HG03039 (cell line): Measurements from ENCODE around the gene USH2A.

Experiments
- ATAC-seq: cut with Tn5 transposase; IDR thresholded peaks from one replicate; pipeline ENCODE4 v1.9.1; 2021; ENCODE audit warnings: mild to moderate bottlenecking, moderate library complexity; ENCODE audit not compliant: unreplicated experiment

USH2A gene

DNA sequence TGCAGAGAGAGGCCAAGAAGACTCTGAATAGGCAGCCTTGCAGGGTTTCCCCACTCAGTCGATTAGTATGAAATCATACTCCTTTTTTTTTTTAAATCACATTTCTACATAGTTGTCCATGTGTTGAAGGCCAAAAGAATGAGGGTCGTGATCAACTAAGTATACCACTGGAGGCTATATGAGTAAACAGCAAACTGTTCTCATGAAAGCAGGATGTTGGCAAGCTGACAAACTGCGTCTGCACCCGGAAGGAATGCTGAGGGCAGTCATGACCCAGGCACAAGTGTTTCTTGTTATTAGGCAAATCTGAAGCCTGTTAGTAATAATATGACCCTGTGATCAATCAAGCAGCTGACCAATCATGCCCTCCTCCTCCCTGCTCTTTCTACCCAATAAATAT lies 213.2 kb downstream of the USH2A start:
- no peak for ATAC-seq

DNA sequence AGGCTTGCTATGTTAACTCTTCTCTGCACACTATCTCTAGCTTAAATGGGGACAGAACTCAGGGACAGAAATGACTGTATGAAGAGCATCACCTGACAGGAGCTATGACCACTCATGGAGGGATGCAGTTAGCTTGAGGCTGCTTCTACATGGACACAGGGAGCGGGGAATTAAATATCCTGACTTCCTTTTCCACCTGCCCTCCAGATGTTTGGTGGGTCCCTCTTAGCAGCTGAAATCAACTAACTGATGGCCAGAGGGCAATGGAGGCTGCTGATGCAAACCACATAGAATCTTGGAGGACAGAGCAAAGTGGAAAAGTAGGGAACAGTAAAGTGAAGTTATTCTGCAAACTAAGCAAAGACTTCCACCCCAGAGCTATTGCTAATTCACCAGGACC lies 214.1 kb downstream of the USH2A start:
- ATAC-seq = no peak

DNA sequence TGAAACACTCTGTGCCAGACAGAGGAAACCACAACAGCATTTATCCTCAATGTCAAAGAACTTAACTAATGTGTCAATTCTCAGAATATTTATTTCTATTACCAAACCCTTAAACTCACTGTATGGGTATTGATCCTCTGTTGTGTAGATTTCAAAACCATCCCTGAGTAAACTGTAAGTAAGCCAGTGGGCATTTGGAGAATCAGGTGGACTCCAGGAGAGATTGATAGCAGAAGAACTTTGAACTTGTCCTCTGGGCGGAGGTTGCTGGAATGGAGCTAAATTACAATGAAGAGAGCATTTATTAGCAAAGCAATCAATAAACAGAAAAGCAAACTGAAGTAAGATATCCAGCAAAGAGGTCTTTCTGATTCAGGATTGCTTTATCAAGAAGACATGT lies 216.1 kb downstream of the USH2A start:
- no peak for ATAC-seq

DNA sequence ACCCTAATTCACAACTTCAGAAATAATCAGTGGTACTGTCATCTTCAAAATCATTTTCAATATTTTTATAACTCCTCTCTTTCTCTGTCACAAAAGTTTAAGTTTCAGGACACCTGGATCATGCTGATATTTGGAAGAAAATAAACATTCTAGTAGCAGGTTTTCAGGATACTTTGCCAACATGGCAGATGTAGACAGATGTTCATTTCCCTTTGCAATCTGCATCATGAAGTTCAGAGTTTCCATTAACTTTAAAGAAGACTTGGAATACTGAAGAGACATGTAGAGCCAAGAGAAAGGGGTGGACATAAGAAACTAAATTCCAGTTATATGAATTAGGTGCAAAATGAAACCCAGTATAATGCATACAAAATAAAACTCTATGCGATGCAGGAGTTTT lies 218.1 kb downstream of the USH2A start:
- no peak for ATAC-seq

DNA sequence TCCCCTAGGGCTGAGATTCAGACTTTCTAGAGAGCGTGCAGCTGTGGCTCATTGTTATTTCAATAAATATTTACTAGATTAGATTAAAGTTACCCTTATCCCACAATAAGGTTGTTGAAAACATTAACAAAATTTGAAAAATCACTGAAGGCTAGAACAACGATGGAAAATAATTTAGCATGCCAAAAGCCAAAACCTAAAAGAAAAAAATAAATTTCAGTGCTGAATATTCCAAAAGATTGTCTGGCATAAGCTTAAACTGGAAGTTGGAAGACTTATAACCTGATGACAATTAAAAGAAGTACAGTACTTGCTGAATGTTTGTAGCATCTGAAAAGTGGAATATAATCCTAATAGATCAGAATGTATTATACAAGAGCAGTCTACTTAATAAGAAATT lies 221.3 kb downstream of the USH2A start:
- ATAC-seq = no peak

DNA sequence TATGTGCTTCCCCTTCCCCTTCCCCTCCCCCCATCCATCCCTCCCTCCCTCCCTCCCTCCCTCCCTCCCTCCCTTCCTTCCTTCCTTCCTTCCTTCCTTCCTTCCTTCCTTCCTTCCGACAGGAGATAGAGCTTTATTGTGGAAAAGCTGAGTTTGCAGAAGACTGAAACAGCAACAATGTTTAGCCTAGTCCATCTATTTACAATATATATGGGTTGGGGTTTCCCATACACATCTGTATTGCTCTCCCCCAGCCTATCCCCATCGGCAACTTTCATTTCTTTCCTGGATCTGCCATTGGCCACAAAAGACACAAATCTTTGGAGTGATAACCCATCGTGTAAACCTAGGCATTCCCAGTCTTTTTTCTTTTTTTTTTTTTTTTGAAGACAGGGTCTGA lies 222.3 kb downstream of the USH2A start:
- ATAC-seq = no peak

DNA sequence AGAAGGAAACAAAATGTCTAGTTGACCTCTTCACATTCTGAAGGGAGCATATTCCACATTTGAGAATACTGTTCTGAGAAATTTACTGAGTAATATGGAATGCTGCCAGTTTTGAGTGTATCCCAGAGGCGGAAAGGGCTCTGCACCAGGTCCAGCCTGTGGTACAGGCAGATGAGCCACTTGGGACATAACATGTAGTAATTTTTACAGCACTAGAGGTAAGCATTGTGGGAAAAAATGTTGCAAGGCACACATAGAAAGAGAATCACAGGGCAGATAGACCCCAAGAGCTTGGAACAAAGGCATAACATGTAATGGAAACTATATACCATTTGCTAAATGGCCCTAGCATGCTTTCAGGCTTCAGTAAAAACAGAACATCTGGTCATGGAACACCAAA lies 228.5 kb downstream of the USH2A start:
- ATAC-seq = no peak

DNA sequence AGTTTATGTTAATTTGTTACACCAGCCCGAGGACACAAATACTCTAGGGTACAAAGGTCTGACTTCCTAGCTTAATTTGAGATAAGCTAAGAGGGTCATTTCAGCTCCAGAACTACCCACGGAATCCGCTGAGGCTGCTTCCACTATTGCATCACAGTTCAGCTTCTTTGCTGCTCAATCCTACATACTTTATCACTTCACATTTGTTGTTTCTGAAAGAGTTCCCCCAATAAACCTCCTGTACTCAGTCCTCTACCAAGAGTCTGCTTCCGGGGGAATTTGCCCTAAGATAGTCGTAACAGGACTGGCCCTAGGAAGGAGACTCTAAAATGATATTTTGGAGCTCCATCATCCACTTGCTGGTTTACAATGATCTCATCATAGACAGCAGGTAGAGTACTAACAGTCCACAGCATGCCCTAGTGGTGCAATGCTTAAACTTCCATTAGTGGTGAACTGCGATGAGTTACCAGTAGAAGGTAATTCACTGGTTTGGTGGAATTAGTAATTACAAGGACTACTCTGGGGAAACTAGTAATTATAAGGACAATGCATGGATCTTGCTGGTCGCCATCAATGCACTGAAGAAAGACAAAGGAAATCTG lies 229.3 kb downstream of the USH2A start:
- no peak for ATAC-seq

DNA sequence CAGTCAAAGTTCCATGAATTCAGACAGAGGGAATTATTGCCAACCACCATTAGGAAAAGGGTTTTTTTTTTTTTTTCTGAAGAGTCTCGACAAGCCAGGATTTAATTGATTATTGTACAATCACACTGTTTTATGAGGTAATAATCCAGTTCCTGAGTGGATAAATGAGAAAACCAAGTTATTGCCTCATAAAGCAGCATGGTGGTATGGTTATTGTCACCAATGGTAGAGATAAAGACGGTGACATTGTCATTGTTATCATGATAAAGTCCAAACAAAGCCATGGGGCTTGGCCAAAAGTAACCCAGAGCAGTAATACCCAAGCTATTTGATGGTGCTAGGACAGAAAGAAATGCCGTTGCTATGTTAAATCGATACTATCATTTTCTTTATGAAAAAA lies 232.8 kb downstream of the USH2A start:
- no peak for ATAC-seq

DNA sequence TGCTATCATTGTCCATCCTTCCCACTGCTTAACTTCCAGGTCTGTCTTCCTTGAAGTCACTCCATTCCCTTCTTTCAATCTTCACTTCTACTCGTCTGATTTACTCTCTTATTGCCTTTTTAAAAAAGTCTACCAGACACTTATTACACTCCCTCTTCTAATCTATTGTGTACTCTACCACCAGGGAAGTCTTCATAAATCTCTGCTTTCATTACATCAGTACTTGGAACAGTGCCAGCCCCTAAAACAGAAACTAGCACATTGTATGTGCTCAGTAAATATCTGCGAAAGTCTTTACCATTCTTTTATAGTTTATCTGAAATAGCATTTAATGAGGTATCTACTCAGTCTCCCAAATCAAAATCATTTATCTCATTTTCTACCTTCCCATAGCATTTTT lies 236.4 kb downstream of the USH2A start:
- no peak for ATAC-seq

DNA sequence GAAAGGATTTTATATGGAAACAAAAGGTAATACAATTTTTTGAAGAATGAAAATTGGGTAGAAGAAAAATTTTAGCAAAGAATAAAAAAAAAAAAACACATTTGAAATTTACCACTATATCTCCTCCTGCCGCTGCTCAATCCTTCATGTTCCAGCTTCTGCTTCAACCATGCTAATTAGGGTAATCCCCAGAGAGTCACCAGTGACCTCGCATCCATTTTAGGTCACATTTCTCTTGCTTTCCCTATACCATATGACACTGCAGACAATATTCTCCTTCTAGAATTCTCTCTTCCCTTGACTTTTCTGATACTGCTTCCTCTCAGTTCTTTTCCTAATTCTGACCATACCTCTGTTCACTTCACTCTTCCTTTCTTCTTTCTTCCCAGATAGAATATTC lies 237.1 kb downstream of the USH2A start:
- ATAC-seq = no peak

DNA sequence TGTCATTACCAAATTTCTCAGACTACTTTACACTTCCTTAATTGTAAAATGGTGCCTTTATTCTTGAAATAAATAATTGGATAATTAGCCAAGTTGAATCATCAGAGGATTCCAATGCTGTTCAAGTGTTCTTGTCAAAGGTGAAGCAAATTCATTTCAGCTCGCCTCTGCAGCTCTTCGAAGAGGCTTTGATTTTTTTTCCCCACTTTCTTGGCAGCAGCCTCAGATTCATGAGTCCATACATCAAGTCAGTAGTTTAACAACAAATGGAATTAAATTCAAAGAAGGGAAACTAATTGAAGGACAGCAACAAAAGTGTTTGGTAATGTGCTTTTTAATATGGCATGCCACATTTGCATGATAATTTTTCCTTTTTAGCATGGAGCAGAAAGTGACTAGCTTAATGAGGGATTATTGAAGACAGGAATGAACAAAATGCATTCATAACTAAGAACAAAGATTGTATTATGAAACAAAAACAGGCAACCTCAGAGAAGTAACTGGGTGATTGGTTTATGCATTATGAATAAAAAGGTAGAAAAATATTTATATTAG lies 239.0 kb downstream of the USH2A start:
- no peak for ATAC-seq

DNA sequence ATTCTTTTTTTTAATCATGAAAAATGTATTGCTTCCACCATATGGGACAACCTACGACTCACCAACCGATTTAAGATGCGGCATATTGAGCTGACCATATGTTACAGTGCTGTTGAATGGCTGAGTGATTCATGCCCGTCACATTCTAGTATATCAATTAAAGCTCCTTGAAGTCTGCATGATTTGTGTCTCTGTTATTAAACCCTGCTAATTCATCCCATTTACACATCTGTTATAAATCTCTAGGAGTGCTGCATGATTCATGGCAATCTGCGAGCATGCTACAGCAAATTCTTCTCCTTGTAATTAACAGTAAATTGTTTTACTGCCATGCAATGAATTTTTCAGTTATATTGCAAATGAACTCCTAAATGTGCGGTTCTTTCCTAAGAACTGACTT lies 239.8 kb downstream of the USH2A start:
- ATAC-seq = no peak

DNA sequence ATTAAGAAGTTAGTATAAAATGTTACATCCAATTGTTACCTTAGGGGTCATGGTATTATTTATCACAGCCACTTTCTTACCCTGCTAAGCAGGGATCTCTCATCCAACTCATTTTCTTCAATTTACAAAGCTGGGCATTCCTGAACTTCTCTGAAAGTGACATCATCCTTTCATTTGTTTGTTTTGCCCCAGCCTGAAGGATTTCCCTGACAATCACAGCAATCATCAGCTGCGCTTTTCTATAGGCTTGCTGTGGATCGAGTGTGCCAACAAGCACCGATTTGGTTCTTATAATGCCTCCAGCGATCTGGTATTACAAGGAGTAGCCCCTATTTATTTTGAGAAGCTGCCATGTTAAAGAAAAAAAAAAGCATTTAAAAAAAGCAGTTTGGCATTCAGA lies 240.2 kb downstream of the USH2A start:
- ATAC-seq = no peak

DNA sequence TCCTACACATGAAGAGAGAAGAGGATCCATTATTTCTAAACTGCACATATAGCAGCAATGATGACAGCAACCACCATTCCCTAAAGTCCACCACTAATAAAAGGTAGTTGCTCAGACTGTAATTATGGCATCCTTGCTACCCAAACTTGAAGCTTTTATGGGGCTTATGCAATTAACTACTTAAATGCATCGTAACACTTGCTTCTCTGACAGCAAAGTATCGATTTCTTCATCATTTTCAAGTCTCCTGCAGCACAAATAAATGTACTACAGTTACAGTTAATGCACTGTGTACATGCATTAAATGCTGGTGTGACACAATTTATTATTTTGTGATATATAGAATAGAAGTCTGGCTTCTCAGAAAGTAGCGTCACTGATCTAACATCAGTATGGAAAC lies 241.7 kb downstream of the USH2A start:
- no peak for ATAC-seq

DNA sequence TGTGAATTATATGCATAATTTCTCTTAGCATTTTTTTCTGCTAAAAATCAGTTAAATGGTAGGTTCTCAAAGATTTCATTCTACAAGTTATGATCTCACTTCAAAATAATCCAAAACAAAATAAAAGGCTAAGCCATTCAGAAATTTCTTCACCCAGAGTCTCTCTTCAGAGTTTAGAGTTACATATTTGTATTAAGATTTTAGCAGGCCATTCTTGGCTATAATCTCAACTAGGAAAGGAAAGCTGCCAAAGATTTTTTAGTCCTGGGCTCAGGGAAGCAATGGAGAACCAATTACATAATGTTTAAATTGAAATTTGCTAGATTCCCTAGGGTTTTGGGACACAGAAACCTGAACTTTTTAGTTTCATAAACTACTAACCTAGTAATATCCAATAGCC lies 245.0 kb downstream of the USH2A start:
- no peak for ATAC-seq

DNA sequence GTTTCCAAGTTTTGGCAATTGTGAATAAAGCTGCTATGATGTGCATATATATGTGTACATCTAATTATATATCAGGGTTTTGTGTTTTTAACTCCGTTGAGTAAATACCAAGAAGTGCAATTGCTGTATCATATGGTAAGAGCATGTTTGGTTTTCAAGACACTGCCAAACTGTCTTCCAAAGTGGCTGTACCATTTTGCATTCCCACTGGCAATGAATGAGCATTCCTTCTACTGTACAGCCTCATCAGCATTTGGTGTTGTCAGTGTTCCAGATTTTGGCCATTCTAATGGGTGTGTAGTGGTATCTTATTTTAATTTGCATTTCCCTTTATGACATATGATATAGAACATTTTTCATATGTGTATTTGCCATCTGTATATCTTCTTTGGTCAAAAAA lies 246.3 kb downstream of the USH2A start:
- ATAC-seq = no peak

DNA sequence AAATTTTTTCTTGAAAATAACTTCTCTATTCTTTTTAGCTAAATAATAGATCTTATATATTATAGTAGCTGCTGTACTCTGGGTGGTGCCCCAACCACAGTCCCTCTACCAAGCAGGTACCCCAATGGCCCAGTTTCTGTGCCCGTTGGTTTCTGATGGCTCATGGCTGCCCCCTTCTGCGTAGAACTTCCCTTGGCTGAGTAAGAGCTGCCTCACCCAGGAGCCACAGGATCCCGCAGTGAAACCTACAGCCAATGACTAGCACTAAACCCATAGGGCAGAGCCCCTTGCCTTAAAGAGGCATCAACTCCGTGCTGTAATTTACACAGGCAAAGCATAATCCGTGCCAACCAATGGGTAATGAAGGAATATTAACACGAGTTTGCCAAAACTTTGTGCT lies 247.5 kb downstream of the USH2A start:
- ATAC-seq = no peak

DNA sequence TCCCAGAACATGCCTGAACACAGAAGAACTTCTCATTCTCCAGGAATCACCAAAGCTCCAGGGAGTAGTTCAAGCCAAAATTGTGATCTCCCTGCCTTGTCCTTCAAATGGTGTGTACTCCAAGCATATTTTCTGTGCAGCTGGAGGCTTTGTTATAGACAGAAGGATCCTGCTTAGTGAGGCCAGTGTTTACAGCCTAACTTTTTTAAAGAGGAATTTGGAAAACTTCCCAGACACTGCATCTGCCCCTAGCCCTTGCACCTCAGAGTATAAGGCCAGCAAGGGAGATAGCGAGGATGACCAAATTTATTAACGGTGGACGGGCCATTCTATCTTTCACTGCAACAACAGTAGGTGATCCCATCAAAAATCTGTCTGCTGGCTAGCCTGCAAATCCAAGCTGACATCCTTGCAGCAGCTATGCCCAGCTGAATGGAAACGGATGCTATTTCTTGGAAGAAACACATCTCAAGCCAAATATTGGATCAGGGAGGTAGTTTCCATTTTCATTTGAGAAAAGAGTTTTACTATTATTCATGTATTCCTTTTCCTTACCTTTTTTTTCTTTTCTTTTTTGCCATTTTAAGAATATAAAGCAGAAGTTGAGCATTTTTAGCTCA lies 249.8 kb downstream of the USH2A start:
- ATAC-seq = no peak

DNA sequence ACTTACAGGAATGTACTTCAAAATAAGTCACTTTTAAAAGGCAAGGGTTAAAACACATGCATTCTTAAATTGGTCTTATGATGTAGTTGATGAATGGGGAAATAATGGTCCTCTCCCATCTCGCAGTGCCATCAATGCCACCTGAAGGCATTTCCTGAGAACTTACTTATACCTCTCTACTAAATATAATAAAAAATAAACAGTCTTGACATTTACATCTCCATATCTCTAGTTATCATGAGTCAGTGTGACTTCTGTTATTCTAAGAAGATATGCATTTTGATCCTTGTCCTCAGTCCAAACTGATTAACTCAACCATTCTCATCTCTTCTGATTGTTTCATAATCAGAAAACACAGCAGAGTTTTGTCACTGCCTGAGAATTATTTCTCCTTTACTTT lies 253.9 kb downstream of the USH2A start:
- ATAC-seq = no peak

DNA sequence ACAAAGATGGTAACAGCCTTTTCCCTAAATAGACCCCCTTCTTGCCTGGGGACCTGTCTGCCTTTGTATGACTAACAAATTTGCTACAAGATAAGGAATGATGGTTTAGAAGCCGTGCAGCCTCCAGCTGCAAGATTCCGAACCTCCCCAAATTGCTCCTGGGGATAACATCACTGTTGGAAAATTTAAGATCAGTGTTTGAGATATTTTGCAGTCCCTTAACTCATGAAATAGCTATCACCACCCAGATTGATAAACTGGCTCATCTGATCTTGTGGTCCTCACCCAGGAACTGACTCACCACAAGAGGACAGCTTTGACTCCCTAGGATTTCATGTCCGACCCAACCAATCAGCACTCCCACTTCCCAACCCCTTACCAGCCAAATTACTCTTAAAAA lies 254.7 kb downstream of the USH2A start:
- no peak for ATAC-seq

DNA sequence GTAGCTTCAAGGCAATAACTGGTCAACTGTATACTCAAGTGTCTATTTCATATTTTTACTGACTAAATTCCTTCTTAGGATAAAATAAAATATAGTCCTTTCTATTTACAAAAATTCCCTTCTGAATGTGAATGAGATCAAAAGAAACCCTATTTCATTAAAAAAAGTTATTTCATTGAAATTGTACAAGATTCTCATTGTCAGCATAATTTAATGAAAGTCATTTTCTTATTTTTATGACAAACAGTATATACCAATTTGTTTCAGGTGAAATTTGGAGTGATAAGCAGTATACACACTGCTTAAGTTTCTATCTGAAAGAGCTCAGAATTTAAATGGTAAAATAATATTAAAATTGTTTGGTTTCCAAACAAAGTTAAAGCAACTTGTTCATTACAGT lies 269.2 kb downstream of the USH2A start:
- no peak for ATAC-seq

DNA sequence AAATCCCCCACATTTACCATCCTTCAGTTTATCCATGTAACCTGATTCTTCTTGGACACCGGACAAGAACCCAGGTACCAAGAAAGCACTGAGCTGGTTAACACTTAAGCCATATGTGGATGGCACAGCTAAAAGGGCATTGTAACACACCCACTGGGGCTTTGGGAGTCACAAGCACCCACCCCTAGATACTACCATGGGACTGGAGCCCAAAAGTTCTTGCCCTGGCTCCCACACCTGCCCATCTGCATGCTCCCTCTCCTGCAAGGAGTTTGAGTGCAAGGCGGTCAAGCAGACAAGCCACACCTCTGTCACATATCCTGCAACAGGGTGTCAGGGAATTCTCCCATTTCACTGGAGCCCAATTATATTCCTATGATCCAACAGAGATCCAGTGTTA lies 270.1 kb downstream of the USH2A start:
- no peak for ATAC-seq
